ENCODE data around the gene LPO.

The LPO gene

GRCh38 chr17:58264407-58265103 lies 26.2 kb downstream of the LPO start:
- DNase-seq, result no peak

- DNase-seq, result no peak
These were observed 26.9 kb downstream of the LPO start for GRCh38 chr17:58265271-58265670.

- DNase-seq, result no peak
These were observed 27.8 kb downstream of the LPO start for GRCh38 chr17:58265902-58266875.

GRCh38 chr17:58267347-58268324 lies 29.3 kb downstream of the LPO start:
- no peak for DNase-seq

- no peak for DNase-seq
These were observed 29.9 kb downstream of the LPO start for GRCh38 chr17:58268326-58268725.

GRCh38 chr17:58268774-58269556 lies 30.6 kb downstream of the LPO start:
- no peak for DNase-seq

GRCh38 chr17:58269557-58270291 lies 31.3 kb downstream of the LPO start:
- DNase-seq, result no peak

- DNase-seq, result no peak
These were observed 32.3 kb downstream of the LPO start for GRCh38 chr17:58270476-58271215.

GRCh38 chr17:58271216-58271931 lies 33.0 kb downstream of the LPO start:
- DNase-seq, result no peak

GRCh38 chr17:58272367-58273280 lies 34.2 kb downstream of the LPO start:
- no peak for DNase-seq

GRCh38 chr17:58273453-58274104 lies 35.2 kb downstream of the LPO start:
- no peak for DNase-seq

- no peak for DNase-seq
These were observed 37.0 kb downstream of the LPO start for GRCh38 chr17:58275417-58275816.

GRCh38 chr17:58276423-58276822 lies 38.0 kb downstream of the LPO start:
- DNase-seq, result no peak

- no peak for DNase-seq
These were observed 38.9 kb downstream of the LPO start for GRCh38 chr17:58277107-58277801.

GRCh38 chr17:58277802-58278595 lies 39.6 kb downstream of the LPO start:
- no peak for DNase-seq

- DNase-seq, result no peak
These were observed 40.3 kb downstream of the LPO start for GRCh38 chr17:58278661-58279015.

Measured in NCI-H1105 (cell line).